Measurements from ENCODE around the gene LGR5.

LGR5 gene

DNA sequence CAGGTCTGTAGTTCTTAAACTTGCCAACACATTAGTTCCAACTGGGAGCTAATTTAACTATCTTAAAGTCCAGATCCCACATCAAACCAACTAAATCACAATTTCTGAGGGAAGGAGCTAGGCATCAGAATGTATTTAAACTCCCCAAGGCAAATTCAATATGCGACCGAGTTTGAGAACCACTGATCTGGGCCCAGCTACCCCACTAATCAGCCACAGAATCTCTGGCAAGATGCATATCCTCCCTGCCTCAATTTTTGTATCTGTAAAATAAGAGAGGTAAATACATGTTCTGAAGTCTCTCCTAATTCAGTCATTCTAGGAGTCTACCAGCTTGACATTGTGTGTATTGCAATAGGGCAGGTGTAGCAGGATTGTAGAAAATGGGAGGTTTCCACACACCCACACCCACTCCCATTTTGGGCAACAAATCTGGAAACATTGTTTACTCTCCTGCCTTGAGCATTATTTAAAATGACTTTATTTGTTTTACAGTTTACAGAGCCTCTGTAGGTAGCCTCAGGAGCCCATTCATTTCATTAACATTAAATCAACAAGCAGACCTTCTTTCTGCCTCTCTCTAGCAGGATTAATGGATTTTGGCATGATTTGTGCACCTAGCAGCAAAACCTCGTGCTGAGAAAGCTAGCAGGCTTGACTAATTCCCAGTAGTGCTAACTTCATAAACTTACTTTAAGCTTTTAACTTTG is 15.6 kb downstream of the LGR5 start:
- Histone ChIP-seq H3K4me3 (replicated peaks; ENCODE audit: insufficient read depth, low read length) (no peak overlapping the region), H3K27me3 (ENCODE audit: insufficient read depth, poor library complexity, severe bottlenecking) (peaks cover 2% of the 10 kb centered on the region), H3K27ac (replicated peaks) (no peak overlapping the region)
- no peak for TF ChIP-seq GABPA (IDR thresholded peaks at IDR 0.05; ENCODE audit: low read depth)
- TF ChIP-seq POLR2AphosphoS5 (IDR thresholded peaks at IDR 0.05; ENCODE audit: low read depth): no peak
- TF ChIP-seq, protein P1, sequence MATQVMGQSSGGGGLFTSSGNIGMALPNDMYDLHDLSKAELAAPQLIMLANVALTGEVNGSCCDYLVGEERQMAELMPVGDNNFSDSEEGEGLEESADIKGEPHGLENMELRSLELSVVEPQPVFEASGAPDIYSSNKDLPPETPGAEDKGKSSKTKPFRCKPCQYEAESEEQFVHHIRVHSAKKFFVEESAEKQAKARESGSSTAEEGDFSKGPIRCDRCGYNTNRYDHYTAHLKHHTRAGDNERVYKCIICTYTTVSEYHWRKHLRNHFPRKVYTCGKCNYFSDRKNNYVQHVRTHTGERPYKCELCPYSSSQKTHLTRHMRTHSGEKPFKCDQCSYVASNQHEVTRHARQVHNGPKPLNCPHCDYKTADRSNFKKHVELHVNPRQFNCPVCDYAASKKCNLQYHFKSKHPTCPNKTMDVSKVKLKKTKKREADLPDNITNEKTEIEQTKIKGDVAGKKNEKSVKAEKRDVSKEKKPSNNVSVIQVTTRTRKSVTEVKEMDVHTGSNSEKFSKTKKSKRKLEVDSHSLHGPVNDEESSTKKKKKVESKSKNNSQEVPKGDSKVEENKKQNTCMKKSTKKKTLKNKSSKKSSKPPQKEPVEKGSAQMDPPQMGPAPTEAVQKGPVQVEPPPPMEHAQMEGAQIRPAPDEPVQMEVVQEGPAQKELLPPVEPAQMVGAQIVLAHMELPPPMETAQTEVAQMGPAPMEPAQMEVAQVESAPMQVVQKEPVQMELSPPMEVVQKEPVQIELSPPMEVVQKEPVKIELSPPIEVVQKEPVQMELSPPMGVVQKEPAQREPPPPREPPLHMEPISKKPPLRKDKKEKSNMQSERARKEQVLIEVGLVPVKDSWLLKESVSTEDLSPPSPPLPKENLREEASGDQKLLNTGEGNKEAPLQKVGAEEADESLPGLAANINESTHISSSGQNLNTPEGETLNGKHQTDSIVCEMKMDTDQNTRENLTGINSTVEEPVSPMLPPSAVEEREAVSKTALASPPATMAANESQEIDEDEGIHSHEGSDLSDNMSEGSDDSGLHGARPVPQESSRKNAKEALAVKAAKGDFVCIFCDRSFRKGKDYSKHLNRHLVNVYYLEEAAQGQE (IDR thresholded peaks at IDR 0.05; ENCODE audit: insufficient replicate concordance, low read depth): no peak
- no peak for TF ChIP-seq SPI1 (IDR thresholded peaks at IDR 0.05; ENCODE audit: borderline replicate concordance, low read depth)
- TF ChIP-seq CTCF (IDR thresholded peaks at IDR 0.05; ENCODE audit: insufficient read depth, low read length): no peak
- DNase-seq (ENCODE audit: low read depth in 1 of 2, low spot score in 1 of 2): no peak

- TF ChIP-seq CTCF (IDR thresholded peaks at IDR 0.05; ENCODE audit: insufficient read depth, low read length) (no peak), GABPA (IDR thresholded peaks at IDR 0.05; ENCODE audit: low read depth) (no peak), SPI1 (IDR thresholded peaks at IDR 0.05; ENCODE audit: borderline replicate concordance, low read depth) (no peak), POLR2AphosphoS5 (IDR thresholded peaks at IDR 0.05; ENCODE audit: low read depth) (no peak)
- TF ChIP-seq, protein P1 (IDR thresholded peaks at IDR 0.05; ENCODE audit: insufficient replicate concordance, low read depth): no peak
- Histone ChIP-seq H3K27me3 (ENCODE audit: insufficient read depth, poor library complexity, severe bottlenecking) (peaks cover 2% of the 10 kb centered on the region), H3K27ac (replicated peaks) (no peak overlapping the region), H3K4me3 (replicated peaks; ENCODE audit: insufficient read depth, low read length) (no peak overlapping the region)
- no peak for DNase-seq (ENCODE audit: low read depth in 1 of 2, low spot score in 1 of 2)
These were observed 16.7 kb downstream of the LGR5 start for GRCh38 chr12:71456316-71456715.

DNA sequence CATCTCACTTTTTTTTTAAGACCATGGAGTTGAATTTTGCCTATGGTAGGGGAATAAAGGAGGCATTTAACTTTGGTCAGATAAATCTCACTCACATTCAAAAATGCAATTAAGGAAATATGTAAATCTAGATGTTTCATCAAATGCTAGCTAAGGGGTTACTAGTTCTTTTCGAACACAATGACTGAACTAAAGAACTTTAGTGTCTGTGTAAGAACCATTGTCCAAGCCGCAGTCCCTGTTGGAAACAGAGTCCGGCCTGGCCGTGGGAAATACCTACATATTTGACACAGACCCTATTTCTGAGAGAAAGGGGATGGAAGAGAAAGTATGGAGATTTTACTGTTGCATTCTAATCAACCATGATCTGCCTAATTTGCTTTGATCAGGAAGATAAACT is 17.4 kb downstream of the LGR5 start:
- no peak overlapping the region for H3K4me3 ChIP-seq (replicated peaks; ENCODE audit: insufficient read depth, low read length)
- DNase-seq (ENCODE audit: low read depth in 1 of 2, low spot score in 1 of 2): no peak
- H3K27me3 ChIP-seq (ENCODE audit: insufficient read depth, poor library complexity, severe bottlenecking): peaks cover 2% of the 10 kb centered on the region
- TF ChIP-seq, protein P1 (IDR thresholded peaks at IDR 0.05; ENCODE audit: insufficient replicate concordance, low read depth): no peak
- TF ChIP-seq SPI1 (IDR thresholded peaks at IDR 0.05; ENCODE audit: borderline replicate concordance, low read depth) (no peak), GABPA (IDR thresholded peaks at IDR 0.05; ENCODE audit: low read depth) (no peak), CTCF (IDR thresholded peaks at IDR 0.05; ENCODE audit: insufficient read depth, low read length) (no peak), POLR2AphosphoS5 (IDR thresholded peaks at IDR 0.05; ENCODE audit: low read depth) (no peak)
- H3K27ac ChIP-seq (replicated peaks): no peak overlapping the region
